ENCODE results near the gene FBXO41.
"Not testable (repeated sequence)": the region's sequence is repeated elsewhere in the genome, so short reads cannot be mapped to it uniquely, and the experiment has no call there.

The FBXO41 gene

GRCh38 chr2:73289304-73289703, 5.0 kb upstream of the FBXO41 start:
- no peak for DNase-seq

- no peak for DNase-seq
These were observed 1.9 kb upstream of the FBXO41 start for GRCh38 chr2:73286134-73286655.

- DNase-seq: peak; percentile 58
These were observed 971 bp upstream of the FBXO41 start for GRCh38 chr2:73285159-73285739.

GRCh38 chr2:73283545-73284295, 558 bp downstream of the FBXO41 start:
- no peak for DNase-seq

- DNase-seq: no peak
These were observed 1.2 kb downstream of the FBXO41 start for GRCh38 chr2:73282924-73283544.

DNA sequence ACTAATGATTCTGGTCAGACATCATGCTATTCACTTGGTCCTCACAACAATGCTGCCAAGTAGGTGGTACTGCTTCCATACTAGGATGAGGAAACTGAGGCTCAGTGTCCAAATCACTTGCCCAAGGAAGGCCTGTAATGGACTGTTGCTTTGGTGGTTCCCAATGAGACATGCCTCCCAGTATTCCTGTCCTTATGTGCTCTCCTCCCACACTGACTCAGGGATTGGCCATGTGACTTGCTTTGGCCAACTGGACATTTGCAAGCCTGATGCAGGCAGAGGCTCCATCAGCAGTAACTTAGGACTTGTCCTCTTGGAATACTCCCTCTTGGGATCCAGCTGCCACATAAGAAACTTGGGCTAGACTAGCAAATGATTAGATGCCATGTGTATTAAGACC, 3.0 kb downstream of the FBXO41 start:
- DNase-seq: no peak

GRCh38 chr2:73279852-73280251, 4.4 kb downstream of the FBXO41 start:
- no peak for DNase-seq

DNA sequence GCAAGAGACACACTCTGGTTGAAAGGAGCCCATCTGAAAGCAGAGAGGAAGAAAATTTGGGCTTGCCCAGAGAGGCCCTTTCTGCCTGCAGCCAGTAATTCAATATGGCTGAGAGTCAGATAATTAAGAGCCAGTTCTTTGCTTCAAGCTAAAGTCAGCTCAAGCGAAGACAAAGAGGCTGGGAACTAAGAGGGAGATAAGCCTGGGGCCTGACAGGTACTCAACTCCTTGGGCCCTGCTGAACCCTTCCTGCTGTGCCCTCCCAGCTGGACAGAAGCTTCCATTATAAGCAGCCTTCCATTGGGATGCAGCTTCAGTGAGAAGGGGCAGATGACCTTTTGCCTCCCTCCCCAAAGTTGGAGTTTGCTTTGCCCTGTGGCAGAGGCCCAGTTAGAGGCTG, 12.0 kb downstream of the FBXO41 start:
- no peak for DNase-seq

GRCh38 chr2:73269686-73270465, 14.4 kb downstream of the FBXO41 start:
- DNase-seq: no peak

- DNase-seq: peak; percentile 84
These were observed 15.2 kb downstream of the FBXO41 start for GRCh38 chr2:73268830-73269685.

- no peak for DNase-seq
These were observed 15.9 kb downstream of the FBXO41 start for GRCh38 chr2:73268366-73268829.

DNA sequence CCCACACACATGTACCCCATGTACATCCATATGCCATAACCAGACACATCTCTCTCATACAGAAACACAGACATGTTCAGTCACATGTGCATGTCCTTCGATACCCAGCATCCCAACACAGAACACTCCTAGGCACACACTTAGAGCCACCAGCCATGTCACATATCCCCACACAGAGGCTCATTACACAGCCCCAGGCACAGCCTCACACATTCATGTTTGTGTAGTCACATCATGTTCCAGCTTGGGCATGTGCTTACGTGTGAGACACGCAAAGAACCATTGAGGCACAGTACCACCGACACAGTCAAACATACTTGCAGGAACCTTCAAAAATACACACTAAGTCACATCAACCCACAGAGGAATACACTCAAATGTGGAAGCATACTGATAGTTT, 17.3 kb downstream of the FBXO41 start:
- DNase-seq: no peak

DNA sequence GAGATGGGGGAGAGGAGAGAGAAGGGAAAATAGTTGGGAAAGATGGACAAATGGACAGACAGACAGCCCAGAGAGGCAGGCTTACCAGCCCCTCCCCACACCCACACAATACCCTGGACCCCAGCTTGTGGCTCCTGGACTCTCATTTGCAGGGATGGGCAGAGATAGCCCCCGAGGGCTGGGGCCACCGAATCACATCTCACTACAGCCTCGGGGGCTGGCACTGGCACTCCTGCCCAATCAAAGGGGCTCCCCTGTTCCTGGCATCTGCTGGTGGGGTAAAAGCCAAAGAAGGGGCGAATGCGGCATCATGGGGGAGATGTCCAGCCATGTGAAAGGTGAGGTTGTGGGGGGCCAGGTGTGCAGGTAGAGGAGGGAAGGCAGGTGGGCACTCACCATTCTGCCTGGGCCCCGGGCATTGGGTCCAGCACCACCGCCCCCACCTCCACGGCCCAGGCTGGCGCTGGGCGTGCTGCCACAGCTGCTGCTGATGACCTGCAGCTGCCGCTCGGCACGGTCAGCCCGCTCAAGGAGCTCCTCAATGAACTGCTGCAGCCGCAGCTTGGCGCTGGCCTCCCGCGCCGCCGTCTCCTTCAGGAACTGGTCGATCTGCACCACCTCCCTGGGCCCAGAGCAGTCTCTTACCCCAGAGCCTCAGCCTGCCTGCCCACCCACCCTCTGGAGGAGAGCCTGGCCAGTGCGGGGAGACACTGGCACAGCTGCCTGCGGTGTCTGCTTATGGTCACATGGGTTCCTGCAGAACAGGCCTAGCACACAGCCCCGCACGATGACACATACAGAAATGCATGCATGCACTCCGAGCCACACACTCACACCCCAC, 18.0 kb downstream of the FBXO41 start:
- no peak for DNase-seq

DNA sequence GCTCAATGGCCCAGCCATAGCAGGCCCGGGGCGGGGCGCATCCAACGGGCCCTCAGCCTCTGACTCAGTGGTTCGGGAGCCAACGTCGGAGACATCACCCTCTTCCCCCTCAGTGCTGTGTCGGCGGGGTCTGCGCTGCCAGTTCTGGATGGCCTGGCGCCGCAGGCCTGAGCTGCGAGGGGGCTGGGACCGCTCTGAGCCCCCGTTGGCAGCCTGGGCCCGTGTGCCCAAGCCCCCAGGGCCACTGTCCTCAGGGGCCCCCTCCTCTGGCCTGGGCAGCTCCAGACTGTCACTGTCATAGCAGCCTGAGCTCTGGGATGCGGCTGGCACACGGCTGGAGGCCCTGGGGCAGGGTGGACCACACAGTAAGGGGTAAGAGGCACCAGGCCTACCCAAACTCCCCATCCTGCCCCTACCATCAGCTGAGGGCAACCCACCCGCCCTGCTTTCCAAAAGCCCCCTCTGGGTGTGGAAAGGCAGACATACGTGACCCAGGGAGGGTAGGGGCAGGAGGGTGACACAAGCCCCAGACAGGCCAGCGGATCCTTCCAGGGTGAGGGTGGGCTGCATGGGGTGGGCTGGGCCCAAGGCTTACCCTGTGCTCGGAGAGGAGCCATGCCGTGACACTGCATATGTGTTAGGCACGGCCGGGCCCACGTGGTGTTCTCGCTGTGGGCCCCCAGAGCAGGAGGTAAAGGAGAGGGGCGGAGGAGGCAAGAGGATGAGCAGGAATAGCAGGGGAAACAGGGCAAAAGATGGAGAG, 18.8 kb downstream of the FBXO41 start:
- no peak for DNase-seq

DNA sequence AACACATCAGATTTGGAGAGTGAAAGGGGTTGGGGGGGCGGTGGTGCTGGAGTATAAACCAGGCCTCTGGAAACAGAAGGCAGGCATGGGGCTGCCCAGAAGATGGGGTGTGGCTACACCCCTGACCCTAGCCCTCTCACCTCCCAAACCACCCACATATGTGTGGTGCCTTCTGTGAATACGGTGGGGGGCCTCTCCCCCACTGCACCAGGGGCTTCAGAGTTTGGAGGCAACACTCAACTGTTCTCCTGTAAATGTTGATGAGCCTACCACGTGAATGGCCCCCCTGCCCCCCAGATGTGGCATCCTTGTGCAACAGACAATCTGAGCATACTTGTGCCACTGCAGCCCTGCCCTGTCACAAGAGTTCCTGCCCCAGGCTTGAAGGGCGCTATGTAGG, 19.5 kb downstream of the FBXO41 start:
- no peak for DNase-seq

DNA sequence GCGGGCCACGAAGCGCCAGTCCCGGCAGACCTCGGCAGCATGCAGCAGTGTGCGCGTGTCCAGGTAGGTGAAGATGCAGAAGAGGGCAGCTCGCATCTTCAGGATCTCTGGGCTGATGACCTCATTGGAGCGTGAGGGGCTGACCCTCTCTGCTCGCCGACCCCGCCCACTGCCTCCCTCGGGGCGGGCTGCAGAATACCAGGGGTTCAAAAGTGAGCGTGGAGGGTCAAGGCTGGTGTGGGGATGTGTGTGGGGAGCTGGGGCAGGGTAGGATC, 20.0 kb downstream of the FBXO41 start:
- DNase-seq: no peak

- DNase-seq: no peak
These were observed 20.5 kb downstream of the FBXO41 start for GRCh38 chr2:73263540-73264331.

GRCh38 chr2:73262691-73263429, 21.4 kb downstream of the FBXO41 start:
- not testable (repeated sequence) for DNase-seq

DNA sequence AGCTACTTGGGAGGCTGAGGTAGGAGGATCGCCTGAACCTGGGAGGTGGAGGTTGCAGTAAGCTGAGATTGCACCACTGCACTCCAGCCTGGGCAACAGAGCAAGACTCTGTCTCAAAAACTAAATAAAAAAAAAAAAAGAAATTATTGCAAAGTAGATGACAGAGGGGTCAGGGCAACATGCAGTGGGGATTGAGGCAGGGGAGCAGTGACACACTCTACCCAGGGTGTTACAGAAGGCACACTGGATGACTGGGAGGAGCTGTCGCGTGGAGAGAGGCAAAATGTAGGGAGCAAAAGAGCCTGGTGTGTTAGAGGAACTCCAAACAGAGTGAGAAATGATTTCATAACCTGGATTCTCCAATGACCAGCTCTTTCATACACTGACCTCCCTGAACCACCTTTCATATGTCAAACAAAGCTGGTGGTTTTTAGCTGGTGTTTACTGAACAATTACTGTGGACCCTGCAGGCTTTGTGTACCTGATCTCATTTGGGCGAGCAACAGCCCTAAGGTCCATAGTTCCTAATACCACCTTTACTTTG, 22.1 kb downstream of the FBXO41 start:
- DNase-seq: no peak

Data from CD4-positive, alpha-beta T cell treated with Interferon gamma for 1 hour (primary cell).